ENCODE results near the gene SLC6A3.

Gene SLC6A3

GRCh38 chr5:1404062-1404461, 41.2 kb downstream of the SLC6A3 start:
- no peak for DNase-seq

- DNase-seq, result no peak
Observed at GRCh38 chr5:1402611-1403255, 42.5 kb downstream of the SLC6A3 start.

DNA sequence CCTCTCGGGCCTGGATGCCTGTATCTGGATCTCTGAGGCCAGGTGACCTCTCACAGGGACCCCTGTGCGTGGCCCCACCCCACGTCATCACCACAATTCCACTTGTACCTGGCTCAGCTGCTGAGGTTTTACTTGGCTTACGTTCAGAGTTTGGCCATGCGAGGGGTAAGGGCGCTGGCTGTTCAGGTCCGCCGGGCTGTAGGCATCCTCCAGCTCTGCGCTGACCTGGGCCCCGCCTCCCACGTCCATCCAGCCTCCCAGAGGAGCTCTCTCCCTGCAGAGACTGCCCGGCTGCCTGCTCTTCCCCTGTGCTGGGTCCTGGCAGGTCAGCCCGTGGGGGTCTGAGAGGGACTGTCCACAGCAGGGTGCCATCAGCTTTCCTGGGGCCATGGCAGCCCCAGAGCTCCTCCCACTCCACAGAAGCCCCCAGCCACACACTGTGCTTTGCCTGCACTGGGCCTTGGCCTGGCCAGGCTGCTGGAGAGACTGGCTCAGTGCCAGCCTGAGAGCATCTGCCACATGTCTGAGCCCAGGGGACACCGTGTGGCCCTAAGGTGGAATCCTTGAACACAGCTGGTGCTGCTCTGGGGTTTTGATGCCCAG, 43.6 kb downstream of the SLC6A3 start:
- no peak for DNase-seq

DNA sequence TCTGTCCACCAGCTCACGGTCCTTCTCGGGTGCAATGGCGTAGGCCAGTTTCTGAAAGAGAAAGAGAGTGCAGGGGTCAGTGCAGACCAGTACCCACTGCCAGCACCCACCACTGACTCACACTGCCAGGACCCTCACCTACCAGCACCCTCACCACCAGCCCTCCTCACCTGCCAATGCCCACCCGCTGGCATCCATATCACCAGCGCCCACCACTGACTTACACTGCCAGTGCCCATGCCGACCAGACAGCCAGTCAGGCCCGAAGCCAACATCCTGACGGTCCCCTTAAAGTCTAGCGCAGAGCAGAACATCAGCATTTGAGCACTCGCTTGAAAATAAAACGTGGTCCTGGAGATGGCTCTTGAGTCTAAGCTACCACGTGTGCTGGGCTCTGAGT, 44.3 kb downstream of the SLC6A3 start:
- no peak for DNase-seq

- no peak for DNase-seq
Observed at GRCh38 chr5:1400211-1400855, 44.9 kb downstream of the SLC6A3 start.

- no peak for DNase-seq
Observed at GRCh38 chr5:1399737-1400136, 45.5 kb downstream of the SLC6A3 start.

GRCh38 chr5:1396293-1396816, 48.9 kb downstream of the SLC6A3 start:
- DNase-seq, result no peak

GRCh38 chr5:1394881-1395860, 50.1 kb downstream of the SLC6A3 start:
- no peak for DNase-seq

GRCh38 chr5:1393571-1394501, 51.4 kb downstream of the SLC6A3 start:
- DNase-seq, result no peak

GRCh38 chr5:1392801-1393565, 52.3 kb downstream of the SLC6A3 start:
- no peak for DNase-seq

- no peak for DNase-seq
Observed at GRCh38 chr5:1392261-1392660, 53.0 kb downstream of the SLC6A3 start.

DNA sequence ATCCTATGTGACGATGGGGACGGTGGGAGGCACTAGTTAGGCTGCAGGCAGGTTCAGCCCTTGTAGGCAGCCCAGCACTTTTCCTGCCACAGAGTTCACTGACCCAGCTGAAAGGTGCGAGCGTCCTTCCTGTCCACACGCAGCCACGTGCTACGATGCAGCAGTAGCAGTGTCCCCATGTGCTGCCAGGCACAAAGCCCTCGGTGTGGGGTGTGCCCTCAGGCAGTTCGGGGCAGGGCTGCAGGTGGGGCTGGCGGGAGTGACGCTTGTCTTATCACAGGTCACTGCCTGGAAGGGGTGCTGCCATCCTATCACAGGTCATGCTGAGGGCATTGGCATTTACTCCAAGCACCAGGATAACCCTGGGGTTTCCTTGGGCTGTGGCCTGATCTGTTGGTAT, 53.5 kb downstream of the SLC6A3 start:
- no peak for DNase-seq

- DNase-seq, result no peak
Observed at GRCh38 chr5:1390861-1391600, 54.2 kb downstream of the SLC6A3 start.

DNA sequence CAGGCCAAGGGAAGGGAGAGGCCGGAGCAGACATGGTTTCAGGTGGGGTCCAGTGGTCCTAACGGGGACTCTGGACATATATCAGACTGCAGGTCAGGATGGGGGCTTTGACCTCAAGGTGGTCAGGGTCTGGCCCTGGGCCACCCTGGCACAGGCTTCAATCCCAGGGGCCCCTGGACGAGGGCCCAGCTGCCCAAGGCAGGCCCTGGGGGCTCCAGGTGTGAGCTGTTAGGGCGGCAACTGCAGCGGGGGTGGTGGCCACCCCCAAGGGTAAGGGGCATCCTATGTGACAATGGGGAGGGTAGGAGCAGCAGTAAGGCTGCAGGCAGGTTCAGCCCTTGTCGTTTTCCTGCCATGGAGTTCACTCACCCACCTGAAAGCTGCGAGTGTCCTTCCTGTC, 54.9 kb downstream of the SLC6A3 start:
- DNase-seq, result no peak

DNA sequence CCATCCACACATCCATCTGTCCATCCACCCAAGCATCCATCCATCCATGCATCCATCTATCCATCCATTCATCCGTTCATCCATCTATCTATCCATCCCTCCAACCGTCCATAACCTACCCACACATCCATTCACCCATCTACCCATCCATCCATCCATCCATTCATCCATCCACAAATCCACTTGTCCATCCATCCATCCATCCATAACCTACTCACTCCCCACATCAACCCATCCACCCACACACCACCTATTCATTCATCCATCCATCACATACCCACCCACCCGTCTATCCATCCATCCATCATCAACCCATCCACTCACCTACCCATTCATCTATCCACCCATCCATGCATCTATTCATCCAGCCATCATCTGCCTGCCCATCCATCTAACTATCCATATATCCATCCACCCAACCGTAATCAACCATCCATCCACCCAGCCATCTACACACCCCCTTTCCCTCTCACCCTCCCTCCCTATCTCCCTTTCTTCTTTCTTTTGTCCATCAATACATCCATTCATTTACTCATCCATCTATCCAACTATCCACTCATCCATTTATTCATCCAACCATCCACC, 56.8 kb downstream of the SLC6A3 start:
- no peak for DNase-seq

- no peak for DNase-seq
Observed at GRCh38 chr5:1387876-1388275, 57.4 kb downstream of the SLC6A3 start.

DNA sequence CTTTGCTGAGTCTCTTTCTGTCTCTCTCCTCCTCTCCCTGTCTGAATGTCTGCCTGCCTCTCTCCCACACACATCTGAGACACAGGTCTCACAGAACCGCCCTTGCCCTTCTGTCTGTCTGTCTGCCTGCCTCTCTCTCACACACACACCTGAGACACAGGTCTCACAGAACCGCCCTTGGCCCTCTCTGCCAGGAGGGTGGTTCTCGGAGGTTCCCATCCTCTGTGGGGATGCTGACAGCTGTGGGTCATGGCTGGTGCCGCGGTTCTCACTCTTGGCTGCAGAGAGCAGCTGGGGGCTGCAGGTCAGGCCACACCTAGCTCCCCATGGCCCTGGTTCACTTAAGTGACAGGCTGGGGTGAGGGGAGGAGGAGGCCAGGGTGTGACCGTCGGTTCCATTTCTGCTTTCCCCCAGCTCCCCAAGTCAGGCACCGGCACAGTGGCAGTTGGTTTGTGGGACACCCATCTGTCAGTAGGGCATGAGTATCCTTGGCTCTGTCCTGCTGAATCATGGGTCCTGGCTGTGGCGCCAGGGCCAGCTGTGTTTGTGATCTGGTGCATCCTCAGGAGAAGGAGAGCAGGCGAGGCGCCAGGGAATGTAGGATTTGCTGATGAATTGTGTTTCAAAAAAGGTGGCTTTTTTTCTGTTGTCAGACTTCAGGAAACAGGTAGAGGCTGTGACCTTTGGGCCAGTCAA, 58.0 kb downstream of the SLC6A3 start:
- no peak for DNase-seq

DNA sequence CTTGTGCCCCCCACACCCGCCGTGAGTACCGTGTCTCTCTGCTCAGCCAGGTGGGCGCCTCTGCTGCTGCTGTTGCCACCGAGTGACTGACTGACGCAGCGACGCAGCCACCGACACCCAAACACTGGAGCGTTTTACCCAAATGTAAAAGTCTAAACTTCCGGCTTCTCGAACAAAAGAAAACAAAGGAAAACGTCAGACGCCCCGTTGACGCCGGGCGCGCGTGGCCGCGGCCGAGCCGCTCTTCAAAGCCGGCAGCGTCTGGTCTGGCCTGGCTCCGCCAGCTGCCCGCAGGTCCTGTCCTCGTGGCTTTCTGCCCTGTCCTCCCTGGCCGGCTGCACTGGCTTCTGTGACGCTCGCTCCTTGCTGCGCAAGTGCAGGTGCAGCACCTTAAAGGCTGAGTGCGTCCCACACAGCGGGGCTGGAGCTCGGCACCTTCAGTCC, 58.9 kb downstream of the SLC6A3 start:
- DNase-seq, result peak; percentile 63

All from stimulated activated CD4-positive, alpha-beta T cell treated with anti-CD3 and anti-CD28 coated beads, Interleukin-4, amount 100 ng/mL, for 24 hours (primary cell).